HG02885 (cell line): ENCODE results near the gene SESTD1.
A peak's percentile ranks its signal among the peaks of the same experiment; 100 is the strongest.
"Not testable (repeated sequence)": the region's sequence is repeated elsewhere in the genome, so short reads cannot be mapped to it uniquely, and the experiment has no call there.

ENCODE experiments used
- ATAC-seq: cut with Tn5 transposase; IDR thresholded peaks from one replicate; pipeline ENCODE4 v1.9.1; 2021; ENCODE audit warnings: mild to moderate bottlenecking; ENCODE audit not compliant: unreplicated experiment, poor library complexity

SESTD1 gene

GRCh38 chr2:179130560-179130959, 134.1 kb downstream of the SESTD1 start:
- ATAC-seq = no peak

- peak; percentile 50 for ATAC-seq
Measured at GRCh38 chr2:179129574-179130238, 134.9 kb downstream of the SESTD1 start.

GRCh38 chr2:179125404-179125803, 139.2 kb downstream of the SESTD1 start:
- no peak for ATAC-seq

GRCh38 chr2:179124282-179124681, 140.3 kb downstream of the SESTD1 start:
- ATAC-seq = no peak

GRCh38 chr2:179123272-179123662, 141.4 kb downstream of the SESTD1 start:
- ATAC-seq = no peak

- peak; percentile 56 for ATAC-seq
Measured at GRCh38 chr2:179107737-179108136, 156.9 kb downstream of the SESTD1 start.

GRCh38 chr2:179106676-179107428, 157.8 kb downstream of the SESTD1 start:
- ATAC-seq = peak; percentile 69

- no peak for ATAC-seq
Measured at GRCh38 chr2:179106342-179106675, 158.3 kb downstream of the SESTD1 start.

- no peak for ATAC-seq
Measured at GRCh38 chr2:179104736-179105135, 159.9 kb downstream of the SESTD1 start.

- ATAC-seq = peak; percentile 52
Measured at GRCh38 chr2:179098080-179098689, 166.4 kb downstream of the SESTD1 start.

GRCh38 chr2:179097131-179097530, 167.5 kb downstream of the SESTD1 start:
- ATAC-seq = no peak

GRCh38 chr2:179096090-179096489, 168.5 kb downstream of the SESTD1 start:
- peak; percentile 92 for ATAC-seq

- not testable (repeated sequence) for ATAC-seq
Measured at GRCh38 chr2:179092912-179093311, 171.7 kb downstream of the SESTD1 start.

- ATAC-seq = no peak
Measured at GRCh38 chr2:179082697-179083096, 181.9 kb downstream of the SESTD1 start.

GRCh38 chr2:179081954-179082353, 182.7 kb downstream of the SESTD1 start:
- no peak for ATAC-seq

- ATAC-seq = no peak
Measured at GRCh38 chr2:179072527-179072926, 192.1 kb downstream of the SESTD1 start.

- no peak for ATAC-seq
Measured at GRCh38 chr2:179071810-179072355, 192.7 kb downstream of the SESTD1 start.

- no peak for ATAC-seq
Measured at GRCh38 chr2:179070895-179071294, 193.7 kb downstream of the SESTD1 start.

GRCh38 chr2:179069685-179070084, 194.9 kb downstream of the SESTD1 start:
- ATAC-seq = no peak

- no peak for ATAC-seq
Measured at GRCh38 chr2:179068991-179069643, 195.5 kb downstream of the SESTD1 start.
